Cardiac septum (tissue), 1 donor: Measurements from ENCODE around the gene HIF3A. TPM values are rescaled to one million over a fixed set of nuclear protein-coding genes. Genes with fewer than 3 reads are reported as not detected.
A peak's percentile ranks its signal among the peaks of the same experiment; 100 is the strongest.
"Not testable (repeated sequence)": the region's sequence is repeated elsewhere in the genome, so short reads cannot be mapped to it uniquely, and the experiment has no call there.

Source experiments
- DNase-seq: peaks from one replicate; pipeline ENCODE4 v3.0.0-alpha.2; 2020; ENCODE audit warnings: low spot score
- intact Hi-C: fragments of 100-400 bp; cut with DNase I; formaldehyde crosslinking; loops from one replicate; pipeline ENCODE4 v1.14.0; 2022
- total RNA-seq: library from RNA; stranded (reverse); fragmentation: NEBNext Ultra II Directional; extraction: Animal tissue kit (Norgen Biotek cat#: 25700); gene quantifications from one replicate; pipeline ENCODE4 v1.2.1, GENCODE V29; 2021
- donor health status: DM: no; HTN: no; CAD: no.

Gene HIF3A
- total RNA-seq, 1 donor from 2014 or later: 49.2 TPM

DNA sequence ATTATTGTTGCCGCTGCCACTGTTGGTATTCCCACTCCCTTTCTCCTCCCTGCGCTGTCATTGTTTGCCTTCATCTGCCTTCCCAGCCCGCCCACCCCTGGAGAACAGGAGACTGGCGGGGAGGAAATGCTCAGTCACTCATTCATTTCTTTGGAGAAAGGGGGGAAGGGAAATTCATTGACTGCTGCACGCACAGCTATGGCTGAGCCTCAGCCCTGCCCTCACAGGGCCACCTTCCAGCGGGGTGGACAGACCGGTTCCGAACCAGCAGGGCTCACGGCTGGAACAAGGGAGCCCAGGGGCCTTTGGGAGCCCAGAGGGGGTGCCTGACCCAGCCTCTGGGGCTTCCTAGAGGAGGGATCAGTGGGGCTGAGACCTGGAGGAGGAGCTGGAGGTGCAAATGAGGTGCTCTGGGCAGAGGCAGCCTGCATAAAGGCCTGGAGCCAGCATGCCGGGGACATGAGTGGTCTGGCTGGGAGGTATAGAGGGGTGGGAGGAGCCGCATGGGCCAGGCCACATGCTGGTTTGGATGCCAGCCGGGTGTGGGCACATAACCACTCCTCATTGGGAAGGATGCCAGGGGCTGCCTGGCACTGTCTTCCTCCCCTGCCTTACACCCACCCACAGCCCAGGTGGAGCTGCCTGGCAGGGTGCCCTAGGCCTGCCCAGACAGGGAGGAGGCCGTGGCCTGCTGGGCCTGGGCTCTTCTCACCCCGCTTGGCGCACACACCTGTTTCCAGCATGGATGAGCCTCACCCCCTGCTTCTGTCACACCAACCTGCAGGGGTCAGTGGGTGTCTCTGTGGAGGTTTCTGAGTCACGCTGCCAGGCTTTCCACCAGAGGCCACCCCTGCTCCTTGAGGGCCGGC lies 76.9 kb downstream of the HIF3A start:
- intact Hi-C loops: loop anchor here (2.0 kb wide), 2 partner anchors 19 to 75 kb away; no protein-coding TSS in a partner anchor
- peak; percentile 91 for DNase-seq

- intact Hi-C loops: no loop called here
- DNase-seq: peak; percentile 70
Observed at GRCh38 chr19:46374536-46375475, 78.0 kb downstream of the HIF3A start.

DNA sequence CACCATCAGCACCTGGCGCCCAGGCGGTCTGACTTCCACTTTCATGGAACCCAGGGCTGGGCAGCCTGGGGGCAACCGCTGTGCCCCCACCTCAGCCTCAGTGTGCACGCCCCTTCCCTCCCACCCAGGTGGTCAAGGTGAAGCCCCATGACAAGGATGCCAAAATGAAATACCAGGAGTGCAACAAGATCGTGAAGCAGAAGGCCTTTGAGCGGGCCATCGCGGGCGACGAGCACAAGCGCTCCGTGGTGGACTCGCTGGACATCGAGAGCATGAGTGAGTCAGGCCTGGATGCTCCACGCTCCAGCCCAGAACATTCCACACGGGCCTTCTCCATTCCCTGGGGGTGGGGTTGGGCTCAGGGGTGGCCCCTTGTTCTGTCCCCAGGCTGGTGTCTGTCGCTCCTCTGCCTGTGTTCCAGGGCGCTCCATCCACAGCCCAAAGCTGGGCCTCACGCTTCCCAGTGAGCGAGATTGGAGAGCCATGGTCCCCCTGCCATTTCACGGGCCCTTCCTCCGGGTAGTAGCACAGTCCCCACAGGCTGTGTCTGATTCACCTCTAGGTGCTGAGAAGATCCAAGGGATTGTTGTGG lies 78.7 kb downstream of the HIF3A start:
- peak; percentile 60 for DNase-seq
- intact Hi-C loops: not testable (repeated sequence)

- intact Hi-C loops: no loop called here
- peak; percentile 73 for DNase-seq
Observed at GRCh38 chr19:46376241-46377153, 79.7 kb downstream of the HIF3A start.

DNA sequence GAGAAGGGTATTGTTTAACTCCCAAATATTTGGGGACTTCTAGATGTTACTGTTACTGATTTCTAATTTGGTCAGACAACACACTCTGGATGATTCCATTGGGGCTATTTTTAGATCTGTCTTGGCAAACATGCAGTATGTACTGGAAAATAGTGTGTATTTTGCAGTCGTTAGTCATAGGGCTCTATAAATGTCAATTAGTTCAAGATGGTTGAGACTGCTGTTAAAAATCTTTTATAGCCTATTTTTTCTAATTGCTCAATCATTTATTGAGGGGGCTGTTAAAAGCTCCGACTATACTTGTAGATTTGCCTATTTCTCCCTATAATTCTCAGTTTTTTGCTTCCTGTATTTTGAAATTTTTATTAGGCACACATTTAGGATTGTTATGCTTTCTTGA lies 81.4 kb downstream of the HIF3A start:
- intact Hi-C loops: no loop called here
- DNase-seq: no peak

- intact Hi-C loops: no loop called here
- no peak for DNase-seq
Observed at GRCh38 chr19:46380690-46381089, 83.8 kb downstream of the HIF3A start.

GRCh38 chr19:46381346-46381745 lies 84.5 kb downstream of the HIF3A start:
- intact Hi-C loops: no loop called here
- no peak for DNase-seq

DNA sequence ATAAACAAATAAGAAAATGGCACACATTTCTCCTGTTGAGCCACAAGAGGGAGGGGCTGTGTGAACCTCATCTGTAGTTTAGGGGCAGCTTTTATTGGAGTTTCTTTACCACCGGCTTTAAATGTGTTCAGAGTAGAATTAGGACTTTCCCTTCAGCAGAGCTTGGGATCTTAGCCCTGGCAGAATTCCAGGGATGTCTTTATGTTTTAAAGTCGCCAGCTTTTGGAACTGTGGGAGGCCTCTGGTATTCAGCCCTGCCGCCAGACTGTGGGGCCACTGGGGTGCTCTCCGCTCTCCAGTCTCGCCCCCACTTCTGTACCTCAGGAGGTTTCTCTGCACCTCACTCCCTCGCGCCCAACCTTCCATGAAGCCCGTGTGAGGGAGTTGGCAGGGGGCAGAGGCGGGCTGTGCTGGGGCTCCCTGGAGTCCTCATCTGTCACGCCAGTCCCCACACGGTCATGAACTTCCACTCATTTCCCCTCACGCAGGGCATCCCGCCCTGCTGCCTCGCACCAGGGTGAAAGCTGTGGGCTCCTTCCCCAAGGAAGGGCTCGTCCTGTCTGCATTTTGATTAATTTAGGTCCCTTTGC lies 85.0 kb downstream of the HIF3A start:
- intact Hi-C loops: no loop called here
- no peak for DNase-seq

- DNase-seq: peak; percentile 62
- intact Hi-C loops: no loop called here
Observed at GRCh38 chr19:46383171-46383815, 86.5 kb downstream of the HIF3A start.

DNA sequence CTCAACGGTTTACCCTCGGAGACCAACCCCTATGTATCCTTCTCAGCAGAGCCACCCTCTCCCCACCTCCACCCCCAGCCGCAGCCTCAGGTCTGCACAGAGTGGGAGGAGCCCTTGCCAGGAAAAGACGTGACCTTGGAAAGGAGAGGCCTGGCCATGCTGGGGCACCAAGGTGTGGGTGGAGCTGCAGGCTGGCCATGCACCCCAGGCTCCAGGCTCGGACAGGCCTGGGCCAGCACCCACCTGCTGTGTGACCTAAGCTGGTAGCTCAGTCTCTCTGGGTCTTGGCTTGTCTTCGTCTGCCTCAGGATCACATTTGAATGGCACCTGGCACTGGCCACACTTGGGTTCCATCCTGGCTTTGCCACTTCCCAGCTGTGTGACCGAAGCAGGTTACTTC lies 87.0 kb downstream of the HIF3A start:
- peak; percentile 69 for DNase-seq
- intact Hi-C loops: no loop called here

- intact Hi-C loops: no loop called here
- DNase-seq: peak; percentile 78
Observed at GRCh38 chr19:46384396-46384795, 87.6 kb downstream of the HIF3A start.

DNA sequence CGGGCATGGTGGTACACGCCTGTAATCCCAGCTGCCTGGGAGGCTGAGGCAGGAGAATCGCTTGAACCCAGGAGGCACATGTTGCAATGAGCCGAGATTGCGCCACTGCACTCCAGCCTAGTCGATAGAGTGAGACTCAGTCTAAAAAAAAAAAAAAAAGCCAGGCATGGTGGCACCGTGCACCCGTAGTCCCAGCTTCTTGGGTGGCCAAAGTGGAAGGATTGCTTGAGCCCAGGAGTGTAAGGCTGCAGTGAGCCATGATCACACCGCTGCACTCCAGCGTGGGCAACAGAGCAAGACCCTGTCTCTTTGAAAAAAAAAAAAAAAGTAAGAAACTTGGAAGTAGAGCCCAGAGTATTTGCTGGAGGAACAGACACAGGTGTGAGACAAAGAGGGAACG lies 88.8 kb downstream of the HIF3A start:
- DNase-seq: peak; percentile 41
- intact Hi-C loops: no loop called here

GRCh38 chr19:46386151-46386550 lies 89.3 kb downstream of the HIF3A start:
- intact Hi-C loops: no loop called here
- peak; percentile 73 for DNase-seq

GRCh38 chr19:46386996-46387712 lies 90.3 kb downstream of the HIF3A start:
- intact Hi-C loops: no loop called here
- peak; percentile 74 for DNase-seq

DNA sequence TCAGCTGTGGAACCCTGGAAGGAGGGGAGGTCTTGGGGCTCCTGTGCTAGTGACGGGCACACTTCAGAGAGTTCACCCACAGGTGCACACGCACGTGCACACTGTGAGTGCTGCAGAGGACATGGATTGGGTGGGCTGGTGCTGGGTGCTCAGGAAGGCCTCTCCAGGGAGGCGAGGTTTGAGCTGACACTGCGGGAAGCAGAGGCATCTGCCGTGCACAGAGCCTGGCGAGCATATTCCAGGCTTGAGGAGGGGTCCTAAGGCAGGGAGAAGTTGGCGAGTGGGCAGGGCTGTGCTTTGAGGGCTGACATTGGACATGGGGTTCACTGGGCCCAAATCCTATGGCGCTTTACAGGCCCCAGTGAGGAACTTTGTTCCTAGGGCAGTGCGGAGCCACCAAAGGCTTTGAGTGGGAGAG lies 90.9 kb downstream of the HIF3A start:
- intact Hi-C loops: no loop called here
- DNase-seq: peak; percentile 53

DNA sequence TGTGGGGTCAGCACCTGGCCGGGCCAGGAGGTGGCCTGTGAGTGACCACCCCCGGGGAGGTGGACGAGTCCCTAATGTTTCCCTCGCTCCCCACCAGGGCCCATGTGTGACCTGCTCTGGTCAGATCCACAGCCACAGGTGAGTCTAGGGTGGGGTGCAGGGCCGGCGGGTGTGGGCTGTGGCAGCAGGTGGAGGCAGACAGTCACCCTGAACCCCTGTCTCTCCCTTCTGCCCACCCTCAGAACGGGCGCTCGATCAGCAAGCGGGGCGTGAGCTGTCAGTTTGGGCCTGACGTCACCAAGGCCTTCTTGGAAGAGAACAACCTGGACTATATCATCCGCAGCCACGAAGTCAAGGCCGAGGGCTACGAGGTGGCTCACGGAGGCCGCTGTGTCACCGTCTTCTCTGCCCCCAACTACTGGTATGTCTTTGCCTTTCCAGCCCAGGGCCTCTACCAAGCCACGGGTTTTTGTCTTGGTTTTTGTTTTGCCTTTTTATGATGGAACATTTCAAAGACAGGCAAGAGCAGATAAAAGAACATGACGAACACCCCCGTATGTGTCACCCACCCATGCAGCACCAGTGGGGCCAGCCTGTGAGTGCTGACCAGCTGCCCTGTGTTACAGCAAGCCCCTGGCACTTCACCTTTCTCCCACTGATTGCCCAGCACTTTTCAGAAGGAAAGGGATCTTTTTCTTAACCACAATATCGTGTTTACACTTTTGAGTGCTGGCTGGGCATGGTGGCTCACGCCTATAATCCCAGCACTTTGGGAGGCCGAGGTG lies 91.7 kb downstream of the HIF3A start:
- peak; percentile 65 for DNase-seq
- intact Hi-C loops: no loop called here
